MM.1S (cell line): ENCODE data around the gene TTC28.

Experiments used
- DNase-seq: peaks from one replicate; pipeline ENCODE4 v3.0.0-alpha.2; 2015
- H2AFZ ChIP-seq: fragments of 300-600 bp; sonication (generic); 2 replicates; pipeline ENCODE4 v1.6.0; 2016; ENCODE audit warnings: antibody characterized with exemption, low read length
- H3F3A ChIP-seq: fragments of 300-600 bp; sonication (generic); 2 replicates; pipeline ENCODE4 v1.6.1; 2016; ENCODE audit warnings: mild to moderate bottlenecking, antibody characterized with exemption, low read length, moderate library complexity, mixed read lengths; ENCODE audit not compliant: insufficient read depth
- H3K27ac ChIP-seq: fragments of 300-600 bp; sonication (generic); 2 replicates; pipeline ENCODE4 v1.5.1; 2016; ENCODE audit warnings: mild to moderate bottlenecking, low read length
- H3K27me3 ChIP-seq: fragments of 300-600 bp; sonication (generic); replicated peaks from 2 replicates; pipeline ENCODE4 v1.6.0; 2016; ENCODE audit warnings: low read length; ENCODE audit not compliant: insufficient read depth
- H3K36me3 ChIP-seq: fragments of 300-600 bp; sonication (generic); replicated peaks from 2 replicates; pipeline ENCODE4 v1.6.1; 2016; ENCODE audit warnings: mild to moderate bottlenecking, low read length, mixed read lengths; ENCODE audit not compliant: insufficient read depth
- H3K4me1 ChIP-seq: fragments of 300-600 bp; sonication (generic); 2 replicates; pipeline ENCODE4 v1.6.1; 2016; ENCODE audit warnings: low read length, mixed read lengths
- H3K4me2 ChIP-seq: fragments of 300-600 bp; sonication (generic); 2 replicates; pipeline ENCODE4 v1.6.0; 2016; ENCODE audit warnings: low read depth, low read length
- H3K4me3 ChIP-seq: fragments of 300-600 bp; sonication (generic); 2 replicates; pipeline ENCODE4 v1.5.1; 2016; ENCODE audit warnings: low read length, mixed read lengths
- H3K79me2 ChIP-seq: fragments of 300-600 bp; sonication (generic); 2 replicates; pipeline ENCODE4 v1.6.1; 2016; ENCODE audit warnings: mixed run types, low read length, mixed read lengths
- H3K9ac ChIP-seq: fragments of 300-600 bp; sonication (generic); 2 replicates; pipeline ENCODE4 v1.6.1; 2016; ENCODE audit warnings: low read length, mixed read lengths
- H3K9me2 ChIP-seq: fragments of 300-600 bp; sonication (generic); replicated peaks from 2 replicates; pipeline ENCODE4 v1.6.1; 2016; ENCODE audit warnings: mild to moderate bottlenecking, low read length, mixed read lengths; ENCODE audit not compliant: insufficient read depth
- H3K9me3 ChIP-seq: fragments of 300-600 bp; sonication (generic); replicated peaks from 2 replicates; pipeline ENCODE4 v1.6.1; 2016; ENCODE audit warnings: mild to moderate bottlenecking, low read length, mixed read lengths; ENCODE audit not compliant: insufficient read depth
- H4K20me1 ChIP-seq: fragments of 300-600 bp; sonication (generic); 2 replicates; pipeline ENCODE4 v1.6.1; 2016; ENCODE audit warnings: mild to moderate bottlenecking, low read length, moderate library complexity, mixed read lengths; ENCODE audit not compliant: insufficient read depth
- EZH2 ChIP-seq: fragments of 300-600 bp; sonication (generic); optimal IDR thresholded peaks from 2 replicates; pipeline ENCODE3; 2017; ENCODE audit warnings: low read depth, mild to moderate bottlenecking, antibody characterized with exemption, low read length, mixed read lengths
- EZH2phosphoT487 ChIP-seq: fragments of 300-600 bp; sonication (generic); IDR thresholded peaks from 2 replicates; pipeline ENCODE4 v1.6.1; 2018; ENCODE audit warnings: antibody characterized with exemption, low read length
- TF ChIP-seq, protein P1 (sequence below): fragments of 300-600 bp; sonication (generic); IDR thresholded peaks from 2 replicates; pipeline ENCODE4 v1.5.1; 2016; ENCODE audit warnings: antibody characterized with exemption, low read length, mixed read lengths

The TTC28 gene

DNA sequence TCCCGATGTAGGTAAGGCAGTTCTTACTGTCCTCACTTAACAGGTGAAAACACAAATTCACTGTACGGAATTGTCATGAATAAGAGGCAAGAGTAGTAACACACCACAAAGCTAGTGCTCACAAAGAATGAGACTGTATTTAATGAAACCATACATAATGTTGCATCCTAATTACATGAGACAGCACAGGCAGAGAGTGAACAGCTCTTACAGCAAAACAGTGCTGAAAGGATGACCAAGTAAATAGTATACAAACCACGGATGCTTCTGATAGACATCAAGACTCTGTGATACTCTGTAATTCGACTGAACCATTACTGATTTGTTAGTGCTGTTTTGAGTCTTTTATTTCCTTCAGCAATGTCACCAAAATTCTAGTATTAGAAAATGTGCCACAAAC, 282.3 kb downstream of the TTC28 start:
- Histone ChIP-seq H3K36me3 (no peaks in the 10 kb centered on the region), H3K9ac (no peak overlapping the region), H4K20me1 (no peaks in the 10 kb centered on the region), H3K27me3 (no peaks in the 10 kb centered on the region), H2AFZ (no peak overlapping the region), H3K9me2 (no peaks in the 10 kb centered on the region), H3K79me2 (no peaks in the 10 kb centered on the region), H3K9me3 (no peaks in the 10 kb centered on the region), H3K27ac (no peak overlapping the region), H3K4me3 (no peak overlapping the region), H3K4me1 (no peaks in the 10 kb centered on the region), H3F3A (no peaks in the 10 kb centered on the region), H3K4me2 (no peak overlapping the region)
- no peak for DNase-seq
- TF ChIP-seq EZH2 (no peak), EZH2phosphoT487 (no peak)
- TF ChIP-seq, protein P1, sequence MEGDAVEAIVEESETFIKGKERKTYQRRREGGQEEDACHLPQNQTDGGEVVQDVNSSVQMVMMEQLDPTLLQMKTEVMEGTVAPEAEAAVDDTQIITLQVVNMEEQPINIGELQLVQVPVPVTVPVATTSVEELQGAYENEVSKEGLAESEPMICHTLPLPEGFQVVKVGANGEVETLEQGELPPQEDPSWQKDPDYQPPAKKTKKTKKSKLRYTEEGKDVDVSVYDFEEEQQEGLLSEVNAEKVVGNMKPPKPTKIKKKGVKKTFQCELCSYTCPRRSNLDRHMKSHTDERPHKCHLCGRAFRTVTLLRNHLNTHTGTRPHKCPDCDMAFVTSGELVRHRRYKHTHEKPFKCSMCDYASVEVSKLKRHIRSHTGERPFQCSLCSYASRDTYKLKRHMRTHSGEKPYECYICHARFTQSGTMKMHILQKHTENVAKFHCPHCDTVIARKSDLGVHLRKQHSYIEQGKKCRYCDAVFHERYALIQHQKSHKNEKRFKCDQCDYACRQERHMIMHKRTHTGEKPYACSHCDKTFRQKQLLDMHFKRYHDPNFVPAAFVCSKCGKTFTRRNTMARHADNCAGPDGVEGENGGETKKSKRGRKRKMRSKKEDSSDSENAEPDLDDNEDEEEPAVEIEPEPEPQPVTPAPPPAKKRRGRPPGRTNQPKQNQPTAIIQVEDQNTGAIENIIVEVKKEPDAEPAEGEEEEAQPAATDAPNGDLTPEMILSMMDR, result no peak

DNA sequence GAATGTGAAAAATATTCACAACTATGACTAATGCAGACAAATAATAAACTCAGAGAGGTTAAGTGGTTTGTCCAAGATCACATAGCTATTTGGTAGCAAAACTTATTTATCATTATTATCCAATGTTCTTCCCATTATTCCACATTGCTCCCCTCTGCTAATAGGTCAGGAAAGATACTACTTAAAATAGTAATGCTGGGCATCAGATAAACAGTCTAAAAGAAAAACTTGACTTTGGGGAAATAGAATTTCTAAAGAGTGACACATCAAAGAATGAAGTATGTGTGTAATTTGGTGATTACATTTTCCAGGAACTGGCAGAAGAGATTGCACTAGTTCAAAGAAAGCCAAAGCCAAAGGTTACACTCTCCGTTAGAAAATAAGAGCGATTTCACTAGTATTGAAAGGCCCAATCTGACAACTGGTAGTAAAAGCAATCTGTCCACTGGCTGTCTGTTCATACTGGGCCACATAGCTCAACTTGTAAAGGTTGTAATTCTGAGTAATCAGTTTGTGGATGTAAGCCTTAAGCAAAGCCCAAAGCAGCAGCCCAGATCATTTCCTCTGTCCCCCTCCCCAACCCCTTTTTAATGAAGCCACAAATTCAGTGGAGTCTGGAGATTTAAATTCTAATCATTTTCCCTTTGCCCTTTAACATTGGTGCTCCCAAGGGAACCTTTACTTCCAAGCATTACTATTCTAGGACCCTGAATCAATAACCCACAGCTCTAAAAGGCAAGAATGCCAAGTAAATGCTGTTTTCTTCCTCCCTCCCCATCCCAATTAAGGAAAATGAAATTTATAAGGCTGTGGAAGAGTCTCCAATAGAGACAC, 283.5 kb downstream of the TTC28 start:
- Histone ChIP-seq H3K79me2 (no peaks in the 10 kb centered on the region), H3K4me2 (no peak overlapping the region), H3K4me1 (no peaks in the 10 kb centered on the region), H3K9me3 (no peaks in the 10 kb centered on the region), H3K27me3 (no peaks in the 10 kb centered on the region), H3F3A (no peaks in the 10 kb centered on the region), H3K36me3 (no peaks in the 10 kb centered on the region), H3K9me2 (no peaks in the 10 kb centered on the region), H3K9ac (no peak overlapping the region), H3K4me3 (no peak overlapping the region), H3K27ac (no peak overlapping the region), H2AFZ (no peak overlapping the region), H4K20me1 (no peaks in the 10 kb centered on the region)
- no peak for DNase-seq
- TF ChIP-seq EZH2, result no peak
- no peak for TF ChIP-seq EZH2phosphoT487
- TF ChIP-seq, protein P1, result no peak

DNA sequence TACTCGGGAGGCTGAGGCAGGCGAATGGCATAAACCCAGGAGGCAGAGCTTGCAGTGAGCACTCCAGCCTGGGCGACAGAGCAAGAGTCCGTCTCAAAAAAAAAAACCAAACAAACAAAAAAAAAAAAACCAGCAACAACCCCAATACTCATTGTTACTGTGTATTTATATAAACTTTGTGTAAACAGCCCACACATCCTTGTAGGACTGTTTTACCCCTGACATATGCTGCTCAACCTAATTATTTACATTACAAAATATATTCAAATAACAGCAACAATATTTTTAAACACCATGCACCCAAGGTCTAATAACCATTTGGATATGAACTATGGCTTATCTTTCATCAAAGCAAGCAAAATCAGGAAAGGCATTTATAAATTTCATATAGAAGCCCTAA, 284.1 kb downstream of the TTC28 start:
- no peak overlapping the region for H3K9ac ChIP-seq
- H2AFZ ChIP-seq, result no peak overlapping the region
- no peaks in the 10 kb centered on the region for H3K4me1 ChIP-seq
- no peak for TF ChIP-seq EZH2phosphoT487
- TF ChIP-seq, protein P1, result no peak
- no peaks in the 10 kb centered on the region for H3K27me3 ChIP-seq
- no peak for DNase-seq
- no peaks in the 10 kb centered on the region for H3F3A ChIP-seq
- H3K36me3 ChIP-seq, result no peaks in the 10 kb centered on the region
- no peak overlapping the region for H3K4me3 ChIP-seq
- H3K79me2 ChIP-seq, result no peaks in the 10 kb centered on the region
- no peaks in the 10 kb centered on the region for H3K9me3 ChIP-seq
- H3K9me2 ChIP-seq, result no peaks in the 10 kb centered on the region
- no peak overlapping the region for H3K4me2 ChIP-seq
- H3K27ac ChIP-seq, result no peak overlapping the region
- H4K20me1 ChIP-seq, result no peaks in the 10 kb centered on the region
